ENCODE measurements around the gene LDLRAD4.

Gene LDLRAD4

GRCh38 chr18:13229001-13229671 lies 10.6 kb downstream of the LDLRAD4 start:
- DNase-seq (ENCODE audit: low read depth, low spot score) = no peak

- no peak for DNase-seq (ENCODE audit: low read depth, low spot score)
These were observed 12.6 kb downstream of the LDLRAD4 start for GRCh38 chr18:13231151-13231550.

DNA sequence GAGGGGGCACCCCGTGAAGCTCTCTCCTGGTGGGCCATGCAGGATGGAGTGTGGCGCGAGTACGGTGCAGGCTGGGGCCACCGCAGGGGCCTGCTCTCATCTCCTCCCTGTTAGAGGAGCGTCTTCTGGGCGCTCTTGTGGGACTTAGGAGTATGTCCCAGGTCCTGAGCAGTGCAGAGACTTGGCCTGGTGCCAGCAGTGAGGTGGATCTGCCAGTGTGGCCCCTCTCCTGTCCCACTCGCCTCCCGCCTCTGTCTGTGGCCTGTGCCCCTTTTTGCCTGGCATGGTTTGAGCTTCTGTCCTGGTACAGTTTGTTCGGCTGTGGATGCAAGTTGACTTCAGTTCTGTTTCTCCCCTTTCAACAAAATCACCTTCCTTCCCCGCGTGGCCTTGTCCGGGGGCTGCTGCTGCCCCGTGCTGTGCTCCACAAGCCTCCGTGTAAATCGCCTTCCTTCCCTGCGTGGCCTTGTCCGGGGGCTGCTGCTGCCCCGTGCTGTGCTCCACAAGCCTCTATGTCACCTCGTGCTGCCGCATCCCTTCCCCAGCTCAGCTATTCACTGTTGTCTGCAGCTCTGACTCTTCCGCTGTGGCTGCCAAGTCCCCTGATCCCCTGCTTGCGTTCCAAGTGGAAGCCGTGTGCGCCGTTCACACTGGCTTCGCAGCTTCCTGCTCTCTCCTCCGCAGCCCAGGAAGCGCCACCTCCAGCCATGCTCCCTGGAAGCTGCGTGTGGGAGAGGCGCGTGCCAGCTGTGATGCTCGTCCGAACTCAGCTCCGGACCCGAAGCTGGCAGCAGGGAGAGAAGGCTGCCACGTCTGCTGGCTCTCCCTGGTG lies 13.7 kb downstream of the LDLRAD4 start:
- no peak for DNase-seq (ENCODE audit: low read depth, low spot score)

DNA sequence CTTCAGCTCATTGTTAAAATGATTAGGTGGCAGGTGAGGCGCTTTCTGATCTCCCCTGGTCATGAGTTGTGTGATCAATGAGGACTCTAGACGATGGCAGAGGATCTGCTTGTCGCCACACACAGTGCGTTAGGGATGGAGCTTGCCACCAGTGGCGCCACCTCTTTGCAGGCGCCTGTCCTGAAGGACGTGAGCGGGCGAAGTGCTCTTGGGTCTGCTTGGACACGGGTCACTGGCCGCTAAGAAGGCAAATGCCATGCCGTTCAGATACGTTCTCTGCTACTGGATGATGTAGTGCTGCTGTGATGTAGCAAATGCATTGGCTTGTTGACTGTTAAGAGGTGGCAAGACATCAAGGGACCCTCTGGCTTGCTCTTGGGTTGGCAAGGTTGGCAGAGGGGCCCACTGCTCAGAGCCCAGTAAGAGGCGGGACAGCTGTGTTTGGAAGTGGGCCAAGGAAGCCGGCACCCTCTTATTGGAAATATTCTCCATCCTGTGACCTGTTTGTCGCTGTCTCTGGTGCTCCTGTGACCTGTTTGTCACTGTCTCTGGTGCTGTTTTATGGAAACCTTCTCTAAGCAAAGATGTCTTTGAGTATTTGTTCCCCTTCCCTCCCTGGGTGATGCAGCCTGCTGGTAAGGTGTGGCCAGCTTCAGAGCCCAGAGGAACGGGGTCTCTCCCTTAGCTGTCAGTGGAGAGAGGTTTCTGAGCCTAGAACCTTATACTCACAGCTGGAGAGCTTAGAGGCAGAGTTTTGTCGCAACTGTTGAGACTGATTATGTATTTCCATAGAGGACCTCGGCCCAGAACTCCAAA lies 14.6 kb downstream of the LDLRAD4 start:
- DNase-seq (ENCODE audit: low read depth, low spot score) = no peak

- DNase-seq (ENCODE audit: low read depth, low spot score) = no peak
These were observed 15.5 kb downstream of the LDLRAD4 start for GRCh38 chr18:13233787-13234783.

DNA sequence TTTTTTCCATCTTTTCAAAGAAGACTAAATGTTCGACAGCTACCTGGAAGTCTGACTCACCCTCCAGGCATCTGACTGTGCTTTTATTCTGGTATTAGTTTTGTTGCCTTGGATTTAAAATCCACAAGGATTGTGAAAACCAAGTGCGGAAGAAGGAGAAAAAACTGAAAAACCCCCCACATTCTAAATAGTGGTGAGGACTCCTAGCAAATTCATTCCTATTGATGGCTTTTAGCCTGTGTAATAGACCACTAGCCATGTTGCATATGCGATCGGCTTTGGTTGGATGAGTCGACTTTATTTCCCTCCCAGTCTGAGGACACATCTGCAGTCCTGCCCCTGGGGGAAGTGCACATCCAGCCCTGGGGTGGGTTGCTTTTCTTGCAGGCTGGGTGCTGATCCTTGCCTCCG lies 16.9 kb downstream of the LDLRAD4 start:
- peak; percentile 74 for DNase-seq (ENCODE audit: low read depth, low spot score)

- peak; percentile 51 for DNase-seq (ENCODE audit: low read depth, low spot score)
These were observed 17.4 kb downstream of the LDLRAD4 start for GRCh38 chr18:13235981-13236380.

- DNase-seq (ENCODE audit: low read depth, low spot score) = no peak
These were observed 17.9 kb downstream of the LDLRAD4 start for GRCh38 chr18:13236411-13236810.

DNA sequence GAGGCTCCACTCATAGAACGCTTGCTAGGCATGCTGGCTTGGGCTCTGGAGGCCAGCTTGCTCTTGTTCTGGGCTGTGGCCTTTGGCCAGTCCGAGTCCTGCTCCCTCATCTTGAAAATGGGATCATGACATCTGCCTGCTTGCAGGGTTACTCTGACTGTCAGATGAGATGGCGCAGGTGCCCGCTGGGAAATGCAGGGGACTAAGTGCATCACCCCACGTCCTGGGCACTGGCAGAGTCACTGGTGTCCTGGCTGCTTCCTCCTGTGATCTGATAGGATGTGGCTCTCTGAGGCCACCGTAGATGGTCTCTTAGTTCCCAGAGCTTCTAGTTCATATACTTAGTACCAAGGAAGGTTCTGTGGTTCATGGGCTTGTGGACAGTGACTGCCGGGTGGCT lies 18.5 kb downstream of the LDLRAD4 start:
- no peak for DNase-seq (ENCODE audit: low read depth, low spot score)

GRCh38 chr18:13237641-13238040 lies 19.1 kb downstream of the LDLRAD4 start:
- no peak for DNase-seq (ENCODE audit: low read depth, low spot score)

GRCh38 chr18:13239171-13239956 lies 20.8 kb downstream of the LDLRAD4 start:
- no peak for DNase-seq (ENCODE audit: low read depth, low spot score)

DNA sequence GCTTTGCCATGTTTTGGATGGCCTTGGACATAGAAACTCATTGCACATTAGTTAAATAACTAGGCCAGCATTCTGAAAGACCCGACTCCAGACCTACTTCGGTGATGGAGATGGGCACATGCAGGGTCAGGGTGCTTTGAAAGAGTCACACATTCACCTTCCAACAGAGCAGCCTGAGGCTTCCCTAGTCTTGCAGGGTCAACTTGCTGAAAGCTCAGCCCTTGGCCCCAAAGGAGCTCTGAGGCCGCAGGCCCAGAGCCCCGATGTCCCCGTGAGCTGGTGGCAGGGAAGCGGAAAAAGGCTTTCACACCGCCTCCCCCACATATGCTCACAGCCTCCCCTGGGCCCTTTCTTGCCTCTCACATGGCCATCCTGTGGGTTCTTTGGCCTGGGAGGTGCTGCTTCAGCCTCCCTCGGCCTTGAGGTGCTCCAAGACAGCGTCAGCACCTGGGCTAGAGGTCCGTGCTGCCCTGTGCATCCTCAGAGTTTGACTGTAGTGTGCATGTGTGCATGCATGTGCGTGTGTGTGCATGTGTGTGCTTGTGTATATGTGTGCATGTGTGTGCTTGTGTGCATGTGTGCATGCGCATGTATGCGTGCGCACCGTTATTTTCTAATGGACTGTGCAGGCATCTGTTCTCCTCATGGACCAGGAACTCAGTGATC lies 21.6 kb downstream of the LDLRAD4 start:
- DNase-seq (ENCODE audit: low read depth, low spot score) = no peak

DNA sequence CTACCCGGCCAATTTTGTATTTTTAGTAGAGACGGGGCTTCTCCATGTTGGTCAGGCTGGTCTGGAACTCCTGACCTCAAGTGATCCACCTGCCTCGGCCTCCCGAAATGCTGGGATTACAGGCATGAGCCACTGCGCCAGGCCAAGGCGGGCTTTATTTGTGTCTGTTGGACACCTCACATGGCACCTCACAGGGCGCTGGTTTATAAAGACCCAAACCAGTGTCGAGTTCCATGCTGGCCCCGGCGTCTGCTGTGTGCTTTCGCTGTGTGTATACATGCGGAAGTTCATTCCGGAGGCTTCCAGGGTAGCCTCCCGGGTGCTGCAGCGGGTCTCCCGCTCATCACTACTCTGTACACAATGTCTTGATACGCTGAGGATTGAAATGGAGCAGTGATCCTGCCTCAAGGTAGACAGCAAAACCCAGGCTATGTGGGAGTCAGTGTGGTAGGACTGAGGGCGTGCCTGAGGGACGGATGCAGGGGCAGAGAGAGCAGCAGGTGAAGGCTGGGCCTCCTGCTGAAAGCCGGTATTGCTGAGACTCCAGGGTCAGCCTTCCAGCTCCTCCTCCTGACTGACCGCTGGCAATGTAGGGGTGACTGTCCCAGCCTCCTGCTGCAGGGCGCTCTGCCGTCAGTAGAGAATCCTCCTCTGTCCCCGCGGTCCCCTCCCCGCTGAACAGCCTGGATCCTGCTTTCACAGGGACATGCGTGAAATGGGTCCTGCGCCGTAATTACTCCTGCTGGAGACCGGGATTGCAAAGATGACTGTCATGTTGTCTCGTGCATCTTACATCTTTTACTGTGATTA lies 22.7 kb downstream of the LDLRAD4 start:
- DNase-seq (ENCODE audit: low read depth, low spot score) = no peak

DNA sequence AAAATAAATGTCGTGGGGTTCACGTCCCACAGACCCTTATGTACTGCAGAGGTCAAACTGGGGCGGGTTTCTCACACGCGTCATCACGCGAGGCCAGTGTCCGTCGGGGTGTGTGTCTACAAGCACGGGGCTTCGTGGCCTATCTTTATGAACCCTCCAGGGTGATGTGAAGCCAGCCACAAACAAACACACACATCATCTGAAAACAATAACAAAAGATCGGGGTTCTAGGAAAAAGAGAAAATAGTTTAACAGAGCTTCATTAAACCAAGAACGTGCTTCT lies 23.3 kb downstream of the LDLRAD4 start:
- no peak for DNase-seq (ENCODE audit: low read depth, low spot score)

GRCh38 chr18:13242797-13243196 lies 24.2 kb downstream of the LDLRAD4 start:
- DNase-seq (ENCODE audit: low read depth, low spot score) = no peak

DNA sequence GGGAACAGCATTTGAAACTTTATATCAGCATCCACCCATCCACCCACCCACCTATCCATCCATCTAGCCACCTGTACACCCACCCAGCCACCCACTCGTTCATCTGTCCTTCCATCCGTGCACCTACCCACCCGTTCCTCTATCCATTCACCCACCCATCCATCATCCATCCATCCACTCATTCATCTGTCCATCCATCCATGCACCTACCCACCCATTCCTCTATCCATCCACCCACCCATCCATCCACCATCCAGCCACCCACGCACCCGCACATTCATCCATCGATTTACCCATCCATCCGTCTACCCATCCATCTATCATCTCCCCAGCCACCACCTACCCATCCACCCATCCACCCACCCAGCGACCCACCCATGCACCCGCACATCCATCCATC lies 24.8 kb downstream of the LDLRAD4 start:
- DNase-seq (ENCODE audit: low read depth, low spot score) = no peak

- no peak for DNase-seq (ENCODE audit: low read depth, low spot score)
These were observed 25.6 kb downstream of the LDLRAD4 start for GRCh38 chr18:13244135-13244534.

DNA sequence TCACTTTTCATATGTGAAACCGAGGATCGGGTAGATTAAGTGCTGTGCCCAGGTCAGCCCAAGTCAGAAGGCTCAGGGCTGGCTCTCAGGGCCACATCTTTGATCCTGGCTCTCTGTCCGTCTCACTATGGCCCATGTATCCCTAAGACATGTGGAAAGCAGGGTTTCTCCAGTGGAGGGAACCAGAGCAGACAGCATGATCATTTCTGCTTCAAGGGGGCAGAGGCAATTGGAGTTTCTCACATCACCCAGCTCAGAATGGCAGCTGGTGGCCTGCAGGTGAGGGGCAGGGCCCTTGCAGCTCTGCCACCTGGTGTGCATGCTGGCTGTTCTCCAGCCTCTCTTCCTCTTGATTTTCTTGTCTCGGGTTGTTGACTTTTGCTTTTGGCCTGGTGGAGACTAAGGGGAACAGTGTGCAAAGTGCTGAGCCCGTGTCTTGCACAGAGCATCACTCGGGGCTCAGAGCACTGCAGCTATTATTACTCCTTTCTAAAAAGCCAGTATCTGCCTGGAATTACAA lies 27.0 kb downstream of the LDLRAD4 start:
- DNase-seq (ENCODE audit: low read depth, low spot score) = no peak

GRCh38 chr18:13246121-13246520 lies 27.6 kb downstream of the LDLRAD4 start:
- no peak for DNase-seq (ENCODE audit: low read depth, low spot score)

All from astrocyte of the hippocampus (primary cell).